HEK293 (cell line): ENCODE data around the gene NUAK1.

ENCODE experiments used
- CTCF ChIA-PET: fragments of 350-600 bp; formaldehyde crosslinking; extraction: SDS; loops from one replicate; lab custom pipeline; 2021; ENCODE audit warnings: antibody characterized with exemption; lab: Yijun Ruan, JAX
- POLR2A ChIA-PET: fragments of 300-600 bp; formaldehyde crosslinking; extraction: SDS; loops from one replicate; lab custom pipeline; 2020; ENCODE audit warnings: antibody characterized with exemption, inconsistent platforms; lab: Yijun Ruan, JAX
- H3K27ac ChIP-seq: fragments of 200-500 bp; sonication (Bioruptor generic); 2 replicates; pipeline ENCODE4 v1.5.1; 2014; ENCODE audit warnings: low read depth, low read length, control low read depth, inconsistent platforms; ENCODE audit errors: extremely low read depth
- H3K36me3 ChIP-seq, 2 experiments: fragments of 200-500 bp in 1 of 2; sonication (Bioruptor generic) in 1 of 2; 1 replicate in 1 of 2; 2 replicates in 1 of 2; pipeline ENCODE4 v1.5.1; 2014 to 2017; ENCODE audit warnings: inconsistent platforms in 2 of 2, low read length in 2 of 2; ENCODE audit not compliant: control insufficient read depth in 2 of 2, insufficient read depth in 1 of 2
- H3K4me1 ChIP-seq: fragments of 200-500 bp; sonication (Bioruptor generic); 2 replicates; pipeline ENCODE4 v1.5.1; 2014; ENCODE audit warnings: mild to moderate bottlenecking, low read length, inconsistent platforms; ENCODE audit not compliant: control insufficient read depth, insufficient read depth
- H3K4me3 ChIP-seq: 2 replicates; pipeline ENCODE4 v1.5.1; 2011; ENCODE audit warnings: low read depth, mild to moderate bottlenecking, control low read depth, low read length, moderate library complexity
- H3K9me3 ChIP-seq: fragments of 200-500 bp; sonication (Bioruptor generic); 2 replicates; pipeline ENCODE4 v1.5.1; 2014; ENCODE audit warnings: low read depth, low read length, inconsistent platforms; ENCODE audit not compliant: control insufficient read depth, insufficient read depth
- GFI1B ChIP-seq: fragments of 450-650 bp; formaldehyde crosslinking; IDR thresholded peaks from 2 replicates; pipeline ENCODE4 v1.5.1; 2016; ENCODE audit warnings: missing biosample characterization, missing genetic modification characterization
- GLI4 ChIP-seq: fragments of 450-650 bp; formaldehyde crosslinking; IDR thresholded peaks from 2 replicates; pipeline ENCODE4 v1.5.1; 2016; ENCODE audit warnings: missing biosample characterization, missing genetic modification characterization
- IKZF3 ChIP-seq: fragments of 450-650 bp; IDR thresholded peaks from 2 replicates; pipeline ENCODE4 v1.5.0; 2018; ENCODE audit warnings: missing biosample characterization, mild to moderate bottlenecking, missing genetic modification characterization, moderate library complexity
- KLF16 ChIP-seq: fragments of 450-650 bp; formaldehyde crosslinking; IDR thresholded peaks from 2 replicates; pipeline ENCODE4 v1.5.1; 2017; ENCODE audit warnings: missing biosample characterization, missing genetic modification characterization
- PATZ1 ChIP-seq: fragments of 450-650 bp; formaldehyde crosslinking; IDR thresholded peaks from 2 replicates; pipeline ENCODE4 v1.5.1; 2016; ENCODE audit warnings: missing biosample characterization, missing genetic modification characterization
- RBAK ChIP-seq: fragments of 450-650 bp; formaldehyde crosslinking; IDR thresholded peaks from 2 replicates; pipeline ENCODE4 v1.5.1; 2016; ENCODE audit warnings: missing biosample characterization, missing genetic modification characterization
- REPIN1 ChIP-seq: fragments of 450-650 bp; formaldehyde crosslinking; IDR thresholded peaks from 2 replicates; pipeline ENCODE4 v1.5.1; 2017; ENCODE audit warnings: missing biosample characterization, missing genetic modification characterization, low read depth
- ZBTB21 ChIP-seq: fragments of 450-650 bp; formaldehyde crosslinking; IDR thresholded peaks from 2 replicates; pipeline ENCODE4 v1.5.1; 2017; ENCODE audit warnings: missing biosample characterization, missing genetic modification characterization
- ZNF140 ChIP-seq: fragments of 450-650 bp; formaldehyde crosslinking; IDR thresholded peaks from 2 replicates; pipeline ENCODE4 v1.5.1; 2016; ENCODE audit warnings: missing biosample characterization, missing genetic modification characterization
- ZNF26 ChIP-seq: fragments of 450-650 bp; formaldehyde crosslinking; IDR thresholded peaks from 2 replicates; pipeline ENCODE4 v1.5.1; 2016; ENCODE audit warnings: missing biosample characterization, missing genetic modification characterization
- ZNF274 ChIP-seq, 2 experiments: fragments of 200-500 bp in 1 of 2; fragments of 450-650 bp in 1 of 2; sonication (Bioruptor generic) in 1 of 2; formaldehyde crosslinking in 1 of 2; IDR thresholded peaks; 2 replicates each; pipeline versions ENCODE4 v1.5.1 to v1.6.1; 2014 to 2016; ENCODE audit warnings: borderline replicate concordance in 1 of 2, inconsistent platforms in 1 of 2, low read length in 1 of 2, missing biosample characterization in 1 of 2, missing genetic modification characterization in 1 of 2
- ZNF549 ChIP-seq: fragments of 450-650 bp; IDR thresholded peaks from 2 replicates; pipeline ENCODE4 v1.5.1; 2018; ENCODE audit warnings: missing biosample characterization, missing genetic modification characterization, mild to moderate bottlenecking, inconsistent platforms, moderate library complexity
- ZNF610 ChIP-seq: fragments of 450-650 bp; formaldehyde crosslinking; IDR thresholded peaks from 2 replicates; pipeline ENCODE4 v1.5.1; 2016; ENCODE audit warnings: missing biosample characterization, missing genetic modification characterization, borderline replicate concordance
- ZNF626 ChIP-seq: fragments of 450-650 bp; sonication (Bioruptor Pico); formaldehyde crosslinking; IDR thresholded peaks from 2 replicates; pipeline ENCODE4 v1.5.1; 2018; ENCODE audit warnings: missing biosample characterization, missing genetic modification characterization, inconsistent platforms
- ZNF629 ChIP-seq: fragments of 450-650 bp; formaldehyde crosslinking; IDR thresholded peaks from 2 replicates; pipeline ENCODE4 v1.5.1; 2017; ENCODE audit warnings: missing biosample characterization, missing genetic modification characterization
- ZSCAN23 ChIP-seq: fragments of 450-650 bp; formaldehyde crosslinking; IDR thresholded peaks from 2 replicates; pipeline ENCODE4 v1.5.1; 2016; ENCODE audit warnings: missing biosample characterization, missing genetic modification characterization
- ZSCAN30 ChIP-seq: fragments of 450-650 bp; IDR thresholded peaks from 2 replicates; pipeline ENCODE4 v1.5.1; 2018; ENCODE audit warnings: missing biosample characterization, mild to moderate bottlenecking, missing genetic modification characterization, moderate library complexity

The NUAK1 gene

DNA sequence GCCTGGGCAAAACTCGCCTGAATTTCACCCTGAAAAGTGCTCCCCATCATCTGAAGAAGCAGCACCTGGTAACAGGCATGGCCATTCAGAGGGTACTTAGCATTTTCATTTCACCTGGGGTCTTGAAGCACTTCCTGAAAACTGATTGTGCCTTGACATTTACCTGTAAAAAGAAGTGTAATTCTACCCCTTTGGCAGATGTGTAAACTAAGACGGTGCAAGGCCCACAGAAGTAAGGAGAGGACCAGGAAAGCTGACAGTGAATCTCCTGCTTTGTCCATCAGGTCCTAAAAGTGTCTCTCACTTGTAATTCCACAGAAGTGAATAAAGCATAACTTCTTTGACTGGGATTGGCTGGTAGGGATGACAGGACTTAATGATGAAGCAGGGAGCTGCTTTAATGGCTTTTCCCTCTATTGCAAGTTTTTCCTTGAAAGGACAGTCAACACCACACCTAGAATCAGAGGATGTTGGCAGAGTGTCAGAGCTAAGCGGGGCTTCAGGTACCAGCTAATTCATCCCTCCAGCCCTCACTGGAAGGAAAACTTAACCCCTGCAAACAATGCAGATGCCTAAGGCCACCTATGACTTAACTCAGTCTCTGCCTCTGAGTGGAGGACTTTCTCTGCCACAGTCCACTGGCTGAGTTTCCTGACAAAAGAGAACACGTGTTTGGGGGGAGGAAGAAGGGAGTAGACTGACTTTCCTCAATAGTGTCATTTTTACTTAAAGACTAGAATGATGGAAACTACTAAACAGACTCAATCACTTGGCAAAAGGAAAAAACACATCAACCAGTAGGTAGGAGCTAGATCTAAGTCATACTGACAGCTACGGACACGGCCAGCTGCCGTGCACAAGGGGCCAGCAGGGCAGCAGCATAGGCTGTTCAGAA is 74.7 kb downstream of the NUAK1 start:
- no peak for TF ChIP-seq KLF16 (tag by site-specific recombination)
- no peak for TF ChIP-seq IKZF3
- no peak for TF ChIP-seq ZNF629
- TF ChIP-seq ZSCAN23 (tag by site-specific recombination): no peak
- no peak for TF ChIP-seq ZNF549 (tag by site-specific recombination)
- TF ChIP-seq ZNF26: no peak
- no peak for TF ChIP-seq REPIN1 (tag by site-specific recombination)
- no peak for TF ChIP-seq ZBTB21
- no peak for TF ChIP-seq PATZ1 (tag by site-specific recombination)
- no peak for TF ChIP-seq ZNF140
- no peak for TF ChIP-seq ZNF610
- TF ChIP-seq RBAK: no peak
- no peak for TF ChIP-seq GLI4 (tag by site-specific recombination)
- TF ChIP-seq ZNF274 (IDR thresholded peaks at IDR 0.05; ENCODE audit: low read length): no peak
- TF ChIP-seq ZNF274 (tag by site-specific recombination; IDR thresholded peaks at IDR 0.05; ENCODE audit: borderline replicate concordance): no peak
- no peak for TF ChIP-seq GFI1B
- TF ChIP-seq ZNF626 (tag by site-specific recombination): no peak
- peaks cover 0 to 31% of the 10 kb centered on the region in 2 experiments; a peak in 1 of 3 replicates for H3K36me3 ChIP-seq
- POLR2A ChIA-PET: no interaction called here
- no peaks in the 10 kb centered on the region for H3K9me3 ChIP-seq
- CTCF ChIA-PET: interaction anchor here (0.6 kb wide), 1 partner anchor 43 kb away, joined by 3 read pairs; no protein-coding TSS in a partner anchor
- no peaks in the 10 kb centered on the region for H3K4me1 ChIP-seq
- H3K4me3 ChIP-seq: no peak overlapping the region
- no peak overlapping the region for H3K27ac ChIP-seq

DNA sequence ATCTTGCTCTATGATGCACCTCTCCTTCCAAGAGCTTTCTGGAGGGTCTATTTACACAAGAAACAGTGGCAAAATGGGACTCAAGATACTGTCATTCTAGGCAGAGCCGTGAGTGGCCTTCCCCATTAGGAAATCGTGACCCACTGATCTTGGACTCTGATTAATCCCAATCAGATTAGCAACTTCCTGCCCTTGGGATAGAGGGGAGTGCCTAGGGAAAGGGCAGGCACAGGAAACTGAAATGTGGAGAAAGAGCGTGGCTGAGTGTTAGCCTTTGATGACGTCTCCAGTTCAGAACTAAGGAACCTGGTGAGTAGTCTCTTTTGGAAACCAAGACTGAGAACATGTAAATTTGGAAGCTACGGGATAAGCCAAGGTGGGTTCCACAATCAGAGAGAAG is 76.1 kb downstream of the NUAK1 start:
- POLR2A ChIA-PET: no interaction called here
- peaks cover 0 to 20% of the 10 kb centered on the region in 2 experiments; a peak in 1 of 3 replicates for H3K36me3 ChIP-seq
- H3K27ac ChIP-seq: no peak overlapping the region
- no peaks in the 10 kb centered on the region for H3K9me3 ChIP-seq
- H3K4me1 ChIP-seq: no peaks in the 10 kb centered on the region
- TF ChIP-seq ZSCAN30 (tag by site-specific recombination) (no peak), GLI4 (tag by site-specific recombination) (no peak)
- TF ChIP-seq, all 188 proteins: peak for 0
- no peak overlapping the region for H3K4me3 ChIP-seq
- CTCF ChIA-PET: no interaction called here
